OCI-LY7 (cell line): Measurements from ENCODE around the gene APOBEC3A. TPM values are rescaled to one million over a fixed set of nuclear protein-coding genes. Genes with fewer than 3 reads are reported as not detected.

Experiments used
- BruUV-seq: library from RNA; stranded (reverse); fragments of 400-500 nt; replicated peaks from 2 replicates; lab custom pipeline; 2021; lab: Mats Ljungman, UMichigan
- CTCF ChIA-PET: fragments of 300-600 bp; sonication (Branson Sonifier 250); formaldehyde crosslinking; loops from one replicate; lab custom pipeline; 2022; ENCODE audit warnings: antibody characterized with exemption; ENCODE audit not compliant: unreplicated experiment; lab: Charles Lee
- POLR2A ChIA-PET: fragments of 300-600 bp; sonication (Branson Sonifier 250); formaldehyde crosslinking; loops from one replicate; lab custom pipeline; 2022; ENCODE audit warnings: antibody characterized with exemption; lab: Charles Lee
- DNase-seq: peaks from one replicate; pipeline ENCODE4 v3.0.0-alpha.2; 2015; ENCODE audit warnings: low spot score
- H2AFZ ChIP-seq: fragments of 200-600 bp; sonication (generic), shearing (Covaris generic); 2 replicates; pipeline ENCODE4 v1.6.1; 2014; ENCODE audit warnings: mild to moderate bottlenecking, antibody characterized with exemption, low read length, moderate library complexity
- H3K27ac ChIP-seq: fragments of 200-600 bp; sonication (generic); 2 replicates; pipeline ENCODE4 v1.5.1; 2014; ENCODE audit warnings: mixed run types, low read depth, mild to moderate bottlenecking, moderate library complexity, low read length, inconsistent platforms; ENCODE audit not compliant: poor library complexity, severe bottlenecking
- H3K36me3 ChIP-seq: fragments of 200-600 bp; sonication (generic); 2 replicates; pipeline ENCODE4 v1.6.1; 2014; ENCODE audit warnings: mild to moderate bottlenecking, antibody characterized with exemption, low read length, moderate library complexity, mixed read lengths; ENCODE audit not compliant: insufficient read depth
- H3K4me1 ChIP-seq: fragments of 200-600 bp; sonication (generic); 2 replicates; pipeline ENCODE4 v1.5.1; 2014; ENCODE audit warnings: mild to moderate bottlenecking, low read length; ENCODE audit not compliant: insufficient read depth, poor library complexity, severe bottlenecking
- H3K4me2 ChIP-seq: fragments of 200-600 bp; sonication (generic); 2 replicates; pipeline ENCODE4 v1.6.1; 2014; ENCODE audit warnings: mild to moderate bottlenecking, low read length
- H3K4me3 ChIP-seq: fragments of 200-600 bp; sonication (generic); 2 replicates; pipeline ENCODE4 v1.5.1; 2014; ENCODE audit warnings: mild to moderate bottlenecking, low read depth, low read length; ENCODE audit not compliant: poor library complexity, severe bottlenecking
- H3K79me2 ChIP-seq: fragments of 200-600 bp; sonication (generic); 2 replicates; pipeline ENCODE4 v1.6.1; 2016; ENCODE audit warnings: low read depth, mild to moderate bottlenecking, low read length, moderate library complexity, mixed read lengths; ENCODE audit not compliant: insufficient read depth
- H3K9me2 ChIP-seq: fragments of 200-600 bp; sonication (generic); 2 replicates; pipeline ENCODE4 v1.6.1; 2016; ENCODE audit warnings: mild to moderate bottlenecking, low read length, mixed read lengths; ENCODE audit not compliant: insufficient read depth
- H3K9me3 ChIP-seq: fragments of 200-600 bp; sonication (generic); 2 replicates; pipeline ENCODE4 v1.6.1; 2014; ENCODE audit warnings: mild to moderate bottlenecking, mixed run types, low read length, mixed read lengths
- H4K20me1 ChIP-seq: fragments of 200-600 bp; sonication (generic); 2 replicates; pipeline ENCODE4 v1.6.1; 2014; ENCODE audit warnings: mild to moderate bottlenecking, antibody characterized with exemption, low read length, moderate library complexity, mixed read lengths; ENCODE audit not compliant: insufficient read depth
- EZH2phosphoT487 ChIP-seq: fragments of 200-600 bp; sonication (generic); IDR thresholded peaks from 2 replicates; pipeline ENCODE4 v1.6.1; 2018; ENCODE audit warnings: low read depth, borderline replicate concordance, mild to moderate bottlenecking, mixed run types, antibody characterized with exemption, low read length, moderate library complexity, mixed read lengths
- intact Hi-C: fragments of 100-400 bp; cut with micrococcal nuclease; formaldehyde crosslinking; loops from one replicate; pipeline ENCODE4 v1.10.0; 2022; ENCODE audit not compliant: unreplicated experiment
- total RNA-seq, 2 experiments: library from RNA; depleted of rRNA in 1 of 2; stranded (reverse); fragments of >200 nt in 1 of 2; shearing (Covaris generic) in 1 of 2; gene quantifications; 2 replicates each; pipeline ENCODE4 v1.2.3, GENCODE V29; 2014 to 2022
- TF ChIP-seq, protein P1 (sequence below): fragments of 200-600 bp; sonication (generic); conservative IDR thresholded peaks from 2 replicates; pipeline ENCODE4 v1.5.1; 2014; ENCODE audit warnings: mild to moderate bottlenecking, antibody characterized with exemption, low read length, moderate library complexity, mixed read lengths

The APOBEC3A gene
- total RNA-seq, 2 experiments from 2014 or later = not detected

DNA sequence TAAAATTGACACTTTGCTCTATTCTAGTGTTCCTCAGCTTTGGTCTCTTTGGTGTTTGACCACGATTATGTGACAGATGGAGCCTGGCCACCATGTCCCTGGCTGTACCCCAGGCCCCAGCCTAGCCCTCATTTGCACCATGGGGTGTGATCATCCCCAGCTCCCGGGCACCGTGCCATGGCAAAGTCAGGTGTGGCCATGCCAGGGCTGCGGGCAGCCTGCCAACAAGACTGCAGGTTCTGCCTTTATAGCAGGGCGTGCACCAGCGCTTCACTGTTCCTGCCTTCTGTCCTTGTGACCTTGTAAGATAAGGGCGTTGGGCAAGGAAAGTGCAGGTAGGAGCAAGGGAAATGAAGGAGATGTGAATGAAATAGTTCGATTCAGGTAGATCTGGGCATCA, 22.4 kb upstream of the APOBEC3A start:
- POLR2A ChIA-PET = no interaction called here

GRCh38 chr22:38935616-38936015, 21.8 kb upstream of the APOBEC3A start:
- CTCF ChIA-PET = no interaction called here
- no peaks in the 10 kb centered on the region for H3K9me2 ChIP-seq
- intact Hi-C loops = no loop called here

More for the DNA sequence above, 22.4 kb upstream of the APOBEC3A start:
- Histone ChIP-seq H3K4me1 (no peaks in the 10 kb centered on the region), H2AFZ (no peak overlapping the region), H3K36me3 (no peaks in the 10 kb centered on the region), H3K79me2 (no peaks in the 10 kb centered on the region), H3K27ac (no peak overlapping the region), H3K4me3 (no peak overlapping the region), H4K20me1 (no peaks in the 10 kb centered on the region), H3K9me2 (no peaks in the 10 kb centered on the region), H3K4me2 (no peak overlapping the region), H3K9me3 (no peaks in the 10 kb centered on the region)
- no peak for DNase-seq
- CTCF ChIA-PET = no interaction called here
- BruUV-seq = no TSS peak
- no peak for TF ChIP-seq EZH2phosphoT487
- TF ChIP-seq, protein P1, sequence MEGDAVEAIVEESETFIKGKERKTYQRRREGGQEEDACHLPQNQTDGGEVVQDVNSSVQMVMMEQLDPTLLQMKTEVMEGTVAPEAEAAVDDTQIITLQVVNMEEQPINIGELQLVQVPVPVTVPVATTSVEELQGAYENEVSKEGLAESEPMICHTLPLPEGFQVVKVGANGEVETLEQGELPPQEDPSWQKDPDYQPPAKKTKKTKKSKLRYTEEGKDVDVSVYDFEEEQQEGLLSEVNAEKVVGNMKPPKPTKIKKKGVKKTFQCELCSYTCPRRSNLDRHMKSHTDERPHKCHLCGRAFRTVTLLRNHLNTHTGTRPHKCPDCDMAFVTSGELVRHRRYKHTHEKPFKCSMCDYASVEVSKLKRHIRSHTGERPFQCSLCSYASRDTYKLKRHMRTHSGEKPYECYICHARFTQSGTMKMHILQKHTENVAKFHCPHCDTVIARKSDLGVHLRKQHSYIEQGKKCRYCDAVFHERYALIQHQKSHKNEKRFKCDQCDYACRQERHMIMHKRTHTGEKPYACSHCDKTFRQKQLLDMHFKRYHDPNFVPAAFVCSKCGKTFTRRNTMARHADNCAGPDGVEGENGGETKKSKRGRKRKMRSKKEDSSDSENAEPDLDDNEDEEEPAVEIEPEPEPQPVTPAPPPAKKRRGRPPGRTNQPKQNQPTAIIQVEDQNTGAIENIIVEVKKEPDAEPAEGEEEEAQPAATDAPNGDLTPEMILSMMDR = no peak
- intact Hi-C loops = no loop called here

DNA sequence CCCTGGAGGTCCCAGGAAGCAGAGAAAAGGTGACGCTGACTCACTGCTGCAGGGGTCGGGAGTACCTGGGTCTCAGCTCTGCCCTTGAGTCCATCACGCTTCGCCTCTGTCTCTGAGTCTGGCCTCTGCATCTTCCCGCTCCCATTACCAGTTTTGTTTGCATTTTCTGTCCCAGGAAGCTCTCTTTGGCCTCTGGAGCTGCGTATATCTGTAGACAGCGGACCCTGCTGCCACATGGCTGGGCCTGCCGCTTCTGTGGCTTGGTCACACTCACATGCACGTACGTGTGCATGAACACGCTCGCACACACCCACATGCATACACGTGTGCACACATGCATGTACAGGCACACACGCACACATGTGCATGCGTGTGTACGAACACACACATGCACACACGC, 20.8 kb upstream of the APOBEC3A start:
- POLR2A ChIA-PET = no interaction called here
- no peaks in the 10 kb centered on the region for H4K20me1 ChIP-seq
- H3K9me2 ChIP-seq = no peaks in the 10 kb centered on the region
- BruUV-seq = no TSS peak
- H3K9me3 ChIP-seq = no peaks in the 10 kb centered on the region
- CTCF ChIA-PET = no interaction called here
- H3K4me3 ChIP-seq = no peak overlapping the region
- no peak for DNase-seq
- H3K4me1 ChIP-seq = no peaks in the 10 kb centered on the region
- intact Hi-C loops = no loop called here
- no peaks in the 10 kb centered on the region for H3K79me2 ChIP-seq
- TF ChIP-seq, protein P1 = no peak
- TF ChIP-seq EZH2phosphoT487 = no peak
- no peak overlapping the region for H2AFZ ChIP-seq
- H3K27ac ChIP-seq = no peak overlapping the region
- H3K4me2 ChIP-seq = no peak overlapping the region
- no peaks in the 10 kb centered on the region for H3K36me3 ChIP-seq

More at GRCh38 chr22:38935616-38936015, 21.8 kb upstream of the APOBEC3A start:
- Histone ChIP-seq H3K4me3 (no peak overlapping the region), H4K20me1 (no peaks in the 10 kb centered on the region), H3K27ac (no peak overlapping the region), H3K9me3 (no peaks in the 10 kb centered on the region), H3K4me1 (no peaks in the 10 kb centered on the region), H3K4me2 (no peak overlapping the region), H3K79me2 (no peaks in the 10 kb centered on the region), H3K36me3 (no peaks in the 10 kb centered on the region), H2AFZ (no peak overlapping the region)
- DNase-seq = no peak
- POLR2A ChIA-PET = no interaction called here
- TF ChIP-seq, protein P1 = no peak
- TF ChIP-seq EZH2phosphoT487 = no peak
- BruUV-seq = no TSS peak
